GM12873 (cell line): ENCODE results near the gene LRRC3C.

Experiments
- CTCF ChIP-seq: IDR thresholded peaks from 2 replicates; pipeline ENCODE4 v1.5.1; 2012; ENCODE audit warnings: low read depth, mild to moderate bottlenecking, moderate library complexity, low read length, control low read depth; ENCODE audit not compliant: insufficient read depth; ENCODE audit errors: missing control alignments

Gene LRRC3C

GRCh38 chr17:39925282-39926134, 2.0 kb upstream of the LRRC3C start:
- no peak for TF ChIP-seq CTCF

- no peak for TF ChIP-seq CTCF
Measured at GRCh38 chr17:39926135-39926587, 1.4 kb upstream of the LRRC3C start.

- no peak for TF ChIP-seq CTCF
Measured at GRCh38 chr17:39926588-39927100, 888 bp upstream of the LRRC3C start.

GRCh38 chr17:39927929-39928857, 661 bp downstream of the LRRC3C start:
- TF ChIP-seq CTCF: no peak

- TF ChIP-seq CTCF: no peak
Measured at GRCh38 chr17:39928858-39929645, 1.5 kb downstream of the LRRC3C start.

GRCh38 chr17:39929646-39930407, 2.3 kb downstream of the LRRC3C start:
- TF ChIP-seq CTCF: no peak
